K562 (cell line): ENCODE data around the gene ADM5. TPM values are rescaled to one million over a fixed set of nuclear protein-coding genes. Genes with fewer than 3 reads are reported as not detected.

Experiments used
- CCNT2 ChIP-seq: IDR thresholded peaks from 2 replicates; pipeline ENCODE4 v1.6.1; 2011; ENCODE audit warnings: borderline replicate concordance, low read depth, mild to moderate bottlenecking, moderate library complexity, mixed read lengths, low read length; ENCODE audit not compliant: insufficient read length; ENCODE audit errors: extremely low read depth
- EP400 ChIP-seq: fragments of 450-650 bp; IDR thresholded peaks from 2 replicates; pipeline ENCODE4 v1.6.1; 2017; ENCODE audit warnings: antibody characterized with exemption, mild to moderate bottlenecking, moderate library complexity
- ETV5 ChIP-seq: sonication (generic); formaldehyde crosslinking; IDR thresholded peaks from 2 replicates; pipeline ENCODE4 v1.4.0; 2020; ENCODE audit warnings: low read depth, mild to moderate bottlenecking, missing genetic modification reagents
- HCFC1 ChIP-seq: IDR thresholded peaks from 2 replicates; pipeline ENCODE4 v1.6.1; 2012; ENCODE audit warnings: low read depth, low read length, improper control_type of control experiment
- KAT7 ChIP-seq: sonication (generic); formaldehyde crosslinking; IDR thresholded peaks from 2 replicates; pipeline ENCODE4 v1.8.0; 2022; ENCODE audit warnings: missing genetic modification reagents, mild to moderate bottlenecking, borderline replicate concordance
- NRF1 ChIP-seq, 2 experiments: fragments of 450-650 bp; IDR thresholded peaks in 1 of 2; conservative IDR thresholded peaks in 1 of 2; 2 replicates each; pipeline ENCODE4 v1.6.1; 2014; ENCODE audit warnings: mild to moderate bottlenecking in 2 of 2
- PHF20 ChIP-seq: fragments of 450-650 bp; IDR thresholded peaks from 2 replicates; pipeline ENCODE4 v1.6.1; 2018; ENCODE audit not compliant: partially characterized antibody
- PML ChIP-seq: IDR thresholded peaks from 2 replicates; pipeline ENCODE4 v1.6.1; 2012; ENCODE audit warnings: low read length, inconsistent platforms
- TRIM28 ChIP-seq: fragments of 450-650 bp; IDR thresholded peaks from 2 replicates; pipeline ENCODE4 v1.6.1; 2017
- U2AF1 ChIP-seq: fragments of 200-400 bp; formaldehyde crosslinking; optimal IDR thresholded peaks from 2 replicates; pipeline ENCODE3; 2017; ENCODE audit warnings: mild to moderate bottlenecking, low read depth, low read length, moderate library complexity
- ZKSCAN3 ChIP-seq: fragments of 250-450 bp; sonication (Bioruptor Pico); IDR thresholded peaks from 2 replicates; pipeline ENCODE4 v1.4.0; 2020
- polyA plus RNA-seq, 8 experiments: library from polyadenylated mRNA; depleted of rRNA in 4 of 8; stranded (reverse) in 5 of 8; unstranded in 3 of 8; fragments of >200 nt; fragmentation: Nextera tagmentation in 2 of 8; fragmentation: Illumina TruSeq in 1 of 8; extraction: Ambion mirVana in 2 of 8; extraction: Trizol in 1 of 8; gene quantifications; 2 replicates each; pipeline versions ENCODE4 v1.2.1 to v1.2.3, GENCODE V29; 2011 to 2014; ENCODE audit warnings: inconsistent platforms in 1 of 8, missing spikeins in 1 of 8
- total RNA-seq, 7 experiments: library from RNA; depleted of rRNA in 6 of 7; stranded (reverse); fragments of >200 nt in 6 of 7; fragmentation: Illumina TruSeq in 2 of 7; extraction: Trizol in 2 of 7; gene quantifications; 2 replicates each; pipeline versions ENCODE4 v1.2.1 to v1.2.3, GENCODE V29; 2011 to 2021; ENCODE audit warnings: low replicate concordance in 1 of 7
- TF ChIP-seq, protein P1 (sequence below): fragments of 450-650 bp; IDR thresholded peaks from 2 replicates; pipeline ENCODE4 v1.6.1; 2016; ENCODE audit warnings: low read depth
- TF ChIP-seq, protein P2 (sequence below), 2 experiments: fragments of 150-350 bp in 1 of 2; IDR thresholded peaks; 2 replicates each; pipeline ENCODE4 v1.6.1; 2012 to 2016; ENCODE audit warnings: low read depth in 2 of 2, low read length in 2 of 2, mild to moderate bottlenecking in 1 of 2, moderate library complexity in 1 of 2
- TF ChIP-seq, protein P3 (sequence below): fragments of 250-450 bp; sonication (Bioruptor Pico); IDR thresholded peaks from 2 replicates; pipeline ENCODE4 v1.5.0; 2020; ENCODE audit warnings: mild to moderate bottlenecking, borderline replicate concordance

ADM5 gene
- total and polyA plus RNA-seq, 9 of the 15 experiments (the other 6 are each of a cell fraction or from before 2014, with no cell fraction given) = 0.13 to 8.4 (median 2.0) TPM; not detected in 1

DNA sequence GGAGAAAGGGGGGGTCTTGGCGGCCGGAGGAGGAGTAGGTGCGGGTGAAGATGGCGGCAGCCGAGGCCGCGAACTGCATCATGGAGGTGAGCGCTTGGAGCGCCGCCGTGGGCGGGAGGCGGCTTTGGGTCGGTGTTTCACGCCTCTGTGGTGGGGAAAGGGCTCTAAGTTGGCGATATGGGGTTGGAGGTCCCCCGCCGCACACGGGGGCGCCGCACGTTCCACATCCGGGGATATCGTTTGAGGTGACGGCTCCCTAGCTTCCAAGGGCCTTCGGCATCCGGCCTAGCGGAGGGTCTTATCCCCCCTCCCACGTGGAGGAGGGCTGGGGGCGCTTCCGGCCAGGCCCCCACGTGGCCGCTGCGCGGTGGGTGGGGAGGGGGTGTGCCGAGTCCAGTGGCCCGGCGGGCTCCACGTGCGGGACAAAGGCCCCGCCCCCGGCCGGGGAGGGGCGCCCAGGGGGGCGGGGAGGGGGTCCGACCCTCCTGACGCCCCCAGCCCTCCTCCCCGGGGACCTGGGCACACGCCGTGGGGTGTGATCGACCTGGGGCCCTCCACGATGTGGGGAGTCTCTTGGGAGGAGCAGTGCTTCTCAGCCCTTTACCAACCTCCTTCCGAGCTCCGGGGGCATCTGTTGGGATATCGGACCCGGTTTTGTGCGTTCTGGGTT lies 12.0 kb upstream of the ADM5 start, which contains the start of gene PRMT1 (continued):
- TF ChIP-seq, protein P1, sequence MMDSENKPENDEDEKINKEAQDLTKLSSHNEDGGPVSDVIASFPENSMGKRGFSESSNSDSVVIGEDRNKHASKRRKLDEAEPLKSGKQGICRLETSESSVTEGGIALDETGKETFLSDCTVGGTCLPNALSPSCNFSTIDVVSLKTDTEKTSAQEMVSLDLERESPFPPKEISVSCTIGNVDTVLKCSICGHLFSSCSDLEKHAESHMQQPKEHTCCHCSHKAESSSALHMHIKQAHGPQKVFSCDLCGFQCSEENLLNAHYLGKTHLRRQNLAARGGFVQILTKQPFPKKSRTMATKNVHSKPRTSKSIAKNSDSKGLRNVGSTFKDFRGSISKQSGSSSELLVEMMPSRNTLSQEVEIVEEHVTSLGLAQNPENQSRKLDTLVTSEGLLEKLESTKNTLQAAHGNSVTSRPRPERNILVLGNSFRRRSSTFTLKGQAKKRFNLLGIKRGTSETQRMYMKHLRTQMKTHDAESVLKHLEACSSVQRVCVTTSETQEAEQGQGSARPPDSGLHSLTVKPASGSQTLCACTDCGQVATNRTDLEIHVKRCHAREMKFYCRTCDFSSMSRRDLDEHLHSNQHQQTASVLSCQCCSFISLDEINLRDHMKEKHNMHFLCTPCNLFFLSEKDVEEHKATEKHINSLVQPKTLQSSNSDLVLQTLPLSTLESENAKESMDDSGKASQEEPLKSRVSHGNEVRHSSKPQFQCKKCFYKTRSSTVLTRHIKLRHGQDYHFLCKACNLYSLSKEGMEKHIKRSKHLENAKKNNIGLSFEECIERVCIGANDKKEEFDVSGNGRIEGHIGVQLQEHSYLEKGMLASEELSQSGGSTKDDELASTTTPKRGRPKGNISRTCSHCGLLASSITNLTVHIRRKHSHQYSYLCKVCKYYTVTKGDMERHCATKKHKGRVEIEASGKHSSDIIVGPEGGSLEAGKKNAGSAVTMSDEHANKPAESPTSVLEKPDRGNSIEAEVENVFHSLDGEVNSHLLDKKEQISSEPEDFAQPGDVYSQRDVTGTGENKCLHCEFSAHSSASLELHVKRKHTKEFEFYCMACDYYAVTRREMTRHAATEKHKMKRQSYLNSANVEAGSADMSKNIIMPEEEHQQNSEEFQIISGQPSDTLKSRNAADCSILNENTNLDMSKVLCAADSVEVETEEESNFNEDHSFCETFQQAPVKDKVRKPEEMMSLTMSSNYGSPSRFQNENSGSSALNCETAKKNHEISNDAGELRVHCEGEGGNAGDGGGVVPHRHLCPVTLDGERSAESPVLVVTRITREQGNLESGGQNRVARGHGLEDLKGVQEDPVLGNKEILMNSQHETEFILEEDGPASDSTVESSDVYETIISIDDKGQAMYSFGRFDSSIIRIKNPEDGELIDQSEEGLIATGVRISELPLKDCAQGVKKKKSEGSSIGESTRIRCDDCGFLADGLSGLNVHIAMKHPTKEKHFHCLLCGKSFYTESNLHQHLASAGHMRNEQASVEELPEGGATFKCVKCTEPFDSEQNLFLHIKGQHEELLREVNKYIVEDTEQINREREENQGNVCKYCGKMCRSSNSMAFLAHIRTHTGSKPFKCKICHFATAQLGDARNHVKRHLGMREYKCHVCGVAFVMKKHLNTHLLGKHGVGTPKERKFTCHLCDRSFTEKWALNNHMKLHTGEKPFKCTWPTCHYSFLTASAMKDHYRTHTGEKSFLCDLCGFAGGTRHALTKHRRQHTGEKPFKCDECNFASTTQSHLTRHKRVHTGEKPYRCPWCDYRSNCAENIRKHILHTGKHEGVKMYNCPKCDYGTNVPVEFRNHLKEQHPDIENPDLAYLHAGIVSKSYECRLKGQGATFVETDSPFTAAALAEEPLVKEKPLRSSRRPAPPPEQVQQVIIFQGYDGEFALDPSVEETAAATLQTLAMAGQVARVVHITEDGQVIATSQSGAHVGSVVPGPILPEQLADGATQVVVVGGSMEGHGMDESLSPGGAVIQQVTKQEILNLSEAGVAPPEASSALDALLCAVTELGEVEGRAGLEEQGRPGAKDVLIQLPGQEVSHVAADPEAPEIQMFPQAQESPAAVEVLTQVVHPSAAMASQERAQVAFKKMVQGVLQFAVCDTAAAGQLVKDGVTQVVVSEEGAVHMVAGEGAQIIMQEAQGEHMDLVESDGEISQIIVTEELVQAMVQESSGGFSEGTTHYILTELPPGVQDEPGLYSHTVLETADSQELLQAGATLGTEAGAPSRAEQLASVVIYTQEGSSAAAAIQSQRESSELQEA = no peak
- TF ChIP-seq HCFC1 (peak; percentile 25; the same call in 1 of the 2 replicates), PML (peak; percentile 77), ZKSCAN3 (CRISPR knock-in tag) (no peak), NRF1 (conservative IDR thresholded peaks at IDR 0.05 in 1 of 2, IDR thresholded peaks at IDR 0.05 in 1 of 2) (no peak), CCNT2 (peak; percentile 53), EP400 (peak; percentile 98), PHF20 (peak; percentile 32), TRIM28 (no peak), KAT7 (CRISPR knock-in tag) (no peak), U2AF1 (no peak), ETV5 (peak; percentile 91)
- TF ChIP-seq, protein P2, sequence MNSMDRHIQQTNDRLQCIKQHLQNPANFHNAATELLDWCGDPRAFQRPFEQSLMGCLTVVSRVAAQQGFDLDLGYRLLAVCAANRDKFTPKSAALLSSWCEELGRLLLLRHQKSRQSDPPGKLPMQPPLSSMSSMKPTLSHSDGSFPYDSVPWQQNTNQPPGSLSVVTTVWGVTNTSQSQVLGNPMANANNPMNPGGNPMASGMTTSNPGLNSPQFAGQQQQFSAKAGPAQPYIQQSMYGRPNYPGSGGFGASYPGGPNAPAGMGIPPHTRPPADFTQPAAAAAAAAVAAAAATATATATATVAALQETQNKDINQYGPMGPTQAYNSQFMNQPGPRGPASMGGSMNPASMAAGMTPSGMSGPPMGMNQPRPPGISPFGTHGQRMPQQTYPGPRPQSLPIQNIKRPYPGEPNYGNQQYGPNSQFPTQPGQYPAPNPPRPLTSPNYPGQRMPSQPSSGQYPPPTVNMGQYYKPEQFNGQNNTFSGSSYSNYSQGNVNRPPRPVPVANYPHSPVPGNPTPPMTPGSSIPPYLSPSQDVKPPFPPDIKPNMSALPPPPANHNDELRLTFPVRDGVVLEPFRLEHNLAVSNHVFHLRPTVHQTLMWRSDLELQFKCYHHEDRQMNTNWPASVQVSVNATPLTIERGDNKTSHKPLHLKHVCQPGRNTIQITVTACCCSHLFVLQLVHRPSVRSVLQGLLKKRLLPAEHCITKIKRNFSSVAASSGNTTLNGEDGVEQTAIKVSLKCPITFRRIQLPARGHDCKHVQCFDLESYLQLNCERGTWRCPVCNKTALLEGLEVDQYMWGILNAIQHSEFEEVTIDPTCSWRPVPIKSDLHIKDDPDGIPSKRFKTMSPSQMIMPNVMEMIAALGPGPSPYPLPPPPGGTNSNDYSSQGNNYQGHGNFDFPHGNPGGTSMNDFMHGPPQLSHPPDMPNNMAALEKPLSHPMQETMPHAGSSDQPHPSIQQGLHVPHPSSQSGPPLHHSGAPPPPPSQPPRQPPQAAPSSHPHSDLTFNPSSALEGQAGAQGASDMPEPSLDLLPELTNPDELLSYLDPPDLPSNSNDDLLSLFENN (IDR thresholded peaks at IDR 0.05; ENCODE audit: low read depth in 2 of 2, low read length in 2 of 2) = no peak
- TF ChIP-seq, protein P3, sequence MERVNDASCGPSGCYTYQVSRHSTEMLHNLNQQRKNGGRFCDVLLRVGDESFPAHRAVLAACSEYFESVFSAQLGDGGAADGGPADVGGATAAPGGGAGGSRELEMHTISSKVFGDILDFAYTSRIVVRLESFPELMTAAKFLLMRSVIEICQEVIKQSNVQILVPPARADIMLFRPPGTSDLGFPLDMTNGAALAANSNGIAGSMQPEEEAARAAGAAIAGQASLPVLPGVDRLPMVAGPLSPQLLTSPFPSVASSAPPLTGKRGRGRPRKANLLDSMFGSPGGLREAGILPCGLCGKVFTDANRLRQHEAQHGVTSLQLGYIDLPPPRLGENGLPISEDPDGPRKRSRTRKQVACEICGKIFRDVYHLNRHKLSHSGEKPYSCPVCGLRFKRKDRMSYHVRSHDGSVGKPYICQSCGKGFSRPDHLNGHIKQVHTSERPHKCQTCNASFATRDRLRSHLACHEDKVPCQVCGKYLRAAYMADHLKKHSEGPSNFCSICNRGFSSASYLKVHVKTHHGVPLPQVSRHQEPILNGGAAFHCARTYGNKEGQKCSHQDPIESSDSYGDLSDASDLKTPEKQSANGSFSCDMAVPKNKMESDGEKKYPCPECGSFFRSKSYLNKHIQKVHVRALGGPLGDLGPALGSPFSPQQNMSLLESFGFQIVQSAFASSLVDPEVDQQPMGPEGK (CRISPR knock-in tag) = no peak
